HEK293 (cell line): ENCODE data around the gene USP36.
A peak's percentile ranks its signal among the peaks of the same experiment; 100 is the strongest.

Source experiments
- CTCF ChIA-PET: fragments of 350-600 bp; formaldehyde crosslinking; extraction: SDS; loops from one replicate; lab custom pipeline; 2021; ENCODE audit warnings: antibody characterized with exemption; lab: Yijun Ruan, JAX
- POLR2A ChIA-PET: fragments of 300-600 bp; formaldehyde crosslinking; extraction: SDS; loops from one replicate; lab custom pipeline; 2020; ENCODE audit warnings: antibody characterized with exemption, inconsistent platforms; lab: Yijun Ruan, JAX
- H3K27ac ChIP-seq: fragments of 200-500 bp; sonication (Bioruptor generic); 2 replicates; pipeline ENCODE4 v1.5.1; 2014; ENCODE audit warnings: low read depth, low read length, control low read depth, inconsistent platforms; ENCODE audit errors: extremely low read depth
- H3K36me3 ChIP-seq, 2 experiments: fragments of 200-500 bp in 1 of 2; sonication (Bioruptor generic) in 1 of 2; 1 replicate in 1 of 2; 2 replicates in 1 of 2; pipeline ENCODE4 v1.5.1; 2014 to 2017; ENCODE audit warnings: inconsistent platforms in 2 of 2, low read length in 2 of 2; ENCODE audit not compliant: control insufficient read depth in 2 of 2, insufficient read depth in 1 of 2
- H3K4me1 ChIP-seq: fragments of 200-500 bp; sonication (Bioruptor generic); 2 replicates; pipeline ENCODE4 v1.5.1; 2014; ENCODE audit warnings: mild to moderate bottlenecking, low read length, inconsistent platforms; ENCODE audit not compliant: control insufficient read depth, insufficient read depth
- H3K4me3 ChIP-seq: 2 replicates; pipeline ENCODE4 v1.5.1; 2011; ENCODE audit warnings: low read depth, mild to moderate bottlenecking, control low read depth, low read length, moderate library complexity
- H3K9me3 ChIP-seq: fragments of 200-500 bp; sonication (Bioruptor generic); 2 replicates; pipeline ENCODE4 v1.5.1; 2014; ENCODE audit warnings: low read depth, low read length, inconsistent platforms; ENCODE audit not compliant: control insufficient read depth, insufficient read depth
- BCL11B ChIP-seq: fragments of 450-650 bp; formaldehyde crosslinking; IDR thresholded peaks from 2 replicates; pipeline ENCODE4 v1.5.1; 2016; ENCODE audit warnings: low read depth, missing biosample characterization, missing genetic modification characterization
- EGR2 ChIP-seq: fragments of 450-650 bp; formaldehyde crosslinking; IDR thresholded peaks from 2 replicates; pipeline ENCODE4 v1.5.1; 2016; ENCODE audit warnings: low read depth, missing biosample characterization, missing genetic modification characterization
- FEZF1 ChIP-seq: fragments of 450-650 bp; formaldehyde crosslinking; IDR thresholded peaks from 2 replicates; pipeline ENCODE4 v1.5.1; 2016; ENCODE audit warnings: missing biosample characterization, missing genetic modification characterization
- GFI1B ChIP-seq: fragments of 450-650 bp; formaldehyde crosslinking; IDR thresholded peaks from 2 replicates; pipeline ENCODE4 v1.5.1; 2016; ENCODE audit warnings: missing biosample characterization, missing genetic modification characterization
- GLI2 ChIP-seq: fragments of 450-650 bp; formaldehyde crosslinking; IDR thresholded peaks from 2 replicates; pipeline ENCODE4; 2017; ENCODE audit warnings: missing biosample characterization, missing genetic modification characterization, low read depth, borderline replicate concordance
- HOXA7 ChIP-seq: sonication (generic); formaldehyde crosslinking; IDR thresholded peaks from 2 replicates; pipeline ENCODE4 v1.8.1; 2022; ENCODE audit warnings: missing genetic modification reagents, borderline replicate concordance
- PRDM1 ChIP-seq: fragments of 450-650 bp; formaldehyde crosslinking; IDR thresholded peaks from 2 replicates; pipeline ENCODE4; 2016; ENCODE audit warnings: missing biosample characterization, missing genetic modification characterization
- SCRT1 ChIP-seq: fragments of 450-650 bp; formaldehyde crosslinking; IDR thresholded peaks from 2 replicates; pipeline ENCODE4 v1.5.1; 2016; ENCODE audit warnings: missing biosample characterization, missing genetic modification characterization, borderline replicate concordance
- SCRT2 ChIP-seq: fragments of 450-650 bp; formaldehyde crosslinking; IDR thresholded peaks from 2 replicates; pipeline ENCODE4 v1.5.1; 2016; ENCODE audit warnings: missing biosample characterization, missing genetic modification characterization
- TCF7L2 ChIP-seq: IDR thresholded peaks from 2 replicates; pipeline ENCODE4 v1.6.1; 2011; ENCODE audit warnings: low read depth, mild to moderate bottlenecking, inconsistent platforms, low read length, moderate library complexity, borderline replicate concordance
- YY1 ChIP-seq: fragments of 450-650 bp; formaldehyde crosslinking; IDR thresholded peaks from 2 replicates; pipeline ENCODE4 v1.5.1; 2018; ENCODE audit warnings: missing biosample characterization, missing genetic modification characterization
- YY2 ChIP-seq: fragments of 450-650 bp; formaldehyde crosslinking; IDR thresholded peaks from 2 replicates; pipeline ENCODE4 v1.5.1; 2016; ENCODE audit warnings: missing biosample characterization, missing genetic modification characterization
- ZBTB17 ChIP-seq: fragments of 450-650 bp; formaldehyde crosslinking; IDR thresholded peaks from 2 replicates; pipeline ENCODE4 v1.5.1; 2016; ENCODE audit warnings: missing biosample characterization, missing genetic modification characterization
- ZBTB21 ChIP-seq: fragments of 450-650 bp; formaldehyde crosslinking; IDR thresholded peaks from 2 replicates; pipeline ENCODE4 v1.5.1; 2017; ENCODE audit warnings: missing biosample characterization, missing genetic modification characterization
- ZFP3 ChIP-seq: fragments of 450-650 bp; formaldehyde crosslinking; IDR thresholded peaks from 2 replicates; pipeline ENCODE4 v1.5.1; 2016; ENCODE audit warnings: low read depth, missing biosample characterization, missing genetic modification characterization
- ZNF175 ChIP-seq: fragments of 450-650 bp; formaldehyde crosslinking; IDR thresholded peaks from 2 replicates; pipeline ENCODE4 v1.5.1; 2016; ENCODE audit warnings: missing biosample characterization, missing genetic modification characterization
- ZNF184 ChIP-seq: fragments of 450-650 bp; IDR thresholded peaks from 2 replicates; pipeline ENCODE4 v1.5.1; 2018; ENCODE audit warnings: missing biosample characterization, mild to moderate bottlenecking, missing genetic modification characterization
- ZNF2 ChIP-seq: fragments of 450-650 bp; formaldehyde crosslinking; IDR thresholded peaks from 2 replicates; pipeline ENCODE4 v1.5.1; 2016; ENCODE audit warnings: missing biosample characterization, missing genetic modification characterization
- ZNF211 ChIP-seq: fragments of 450-650 bp; formaldehyde crosslinking; IDR thresholded peaks from 2 replicates; pipeline ENCODE4 v1.5.1; 2016; ENCODE audit warnings: low read depth, missing biosample characterization, missing genetic modification characterization
- ZNF266 ChIP-seq: fragments of 450-650 bp; formaldehyde crosslinking; IDR thresholded peaks from 2 replicates; pipeline ENCODE4 v1.5.1; 2016; ENCODE audit warnings: missing biosample characterization, missing genetic modification characterization, low read depth
- ZNF335 ChIP-seq: fragments of 450-650 bp; formaldehyde crosslinking; conservative IDR thresholded peaks from 2 replicates; pipeline ENCODE4 v1.5.1; 2016; ENCODE audit warnings: missing biosample characterization, missing genetic modification characterization
- ZNF404 ChIP-seq: fragments of 450-650 bp; formaldehyde crosslinking; IDR thresholded peaks from 2 replicates; pipeline ENCODE4 v1.5.1; 2017; ENCODE audit warnings: missing biosample characterization, missing genetic modification characterization
- ZNF548 ChIP-seq: fragments of 450-650 bp; formaldehyde crosslinking; IDR thresholded peaks from 2 replicates; pipeline ENCODE4 v1.5.1; 2016; ENCODE audit warnings: missing biosample characterization, missing genetic modification characterization
- ZNF654 ChIP-seq: fragments of 450-650 bp; formaldehyde crosslinking; IDR thresholded peaks from 2 replicates; pipeline ENCODE4 v1.5.1; 2016; ENCODE audit warnings: low read depth, missing biosample characterization, missing genetic modification characterization
- ZNF660 ChIP-seq: fragments of 450-650 bp; IDR thresholded peaks from 2 replicates; pipeline ENCODE4 v1.5.1; 2018; ENCODE audit warnings: missing biosample characterization, mild to moderate bottlenecking, missing genetic modification characterization
- ZNF791 ChIP-seq: fragments of 450-650 bp; formaldehyde crosslinking; IDR thresholded peaks from 2 replicates; pipeline ENCODE4 v1.5.1; 2016; ENCODE audit warnings: missing biosample characterization, missing genetic modification characterization
- TF ChIP-seq, protein P1 (sequence below): fragments of 450-650 bp; formaldehyde crosslinking; IDR thresholded peaks from 2 replicates; pipeline ENCODE4 v1.5.1; 2016; ENCODE audit warnings: missing biosample characterization, missing genetic modification characterization
- TF ChIP-seq, protein P2 (sequence below): fragments of 450-650 bp; formaldehyde crosslinking; IDR thresholded peaks from 2 replicates; pipeline ENCODE4 v1.5.1; 2017; ENCODE audit warnings: missing biosample characterization, missing genetic modification characterization

The USP36 gene

DNA sequence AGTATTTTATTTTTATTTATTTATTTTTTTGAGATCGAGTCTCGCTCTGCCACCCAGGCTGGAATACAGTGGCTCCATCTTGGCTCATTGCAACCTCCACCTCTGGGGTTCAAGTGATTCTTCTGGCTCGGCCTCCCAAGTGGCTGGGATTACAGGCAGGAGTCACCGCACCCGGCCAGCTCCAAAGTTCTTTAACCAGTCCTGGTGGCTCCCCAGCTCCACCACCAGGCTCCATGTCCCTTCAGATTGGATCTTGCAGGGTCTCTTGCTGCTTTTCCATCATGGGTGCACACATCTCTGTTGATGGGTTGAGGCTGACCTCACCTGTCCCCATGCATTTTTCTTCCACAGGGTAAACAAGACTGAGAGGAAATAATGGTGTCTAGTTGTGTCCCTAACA is 8.4 kb upstream of the USP36 start (continued):
- no peak for TF ChIP-seq ZNF791
- no peak for TF ChIP-seq FEZF1 (tag by site-specific recombination)
- no peak for TF ChIP-seq ZFP3
- TF ChIP-seq ZNF404 = no peak
- no peak for TF ChIP-seq TCF7L2
- no peak for TF ChIP-seq ZNF660 (tag by site-specific recombination)

DNA sequence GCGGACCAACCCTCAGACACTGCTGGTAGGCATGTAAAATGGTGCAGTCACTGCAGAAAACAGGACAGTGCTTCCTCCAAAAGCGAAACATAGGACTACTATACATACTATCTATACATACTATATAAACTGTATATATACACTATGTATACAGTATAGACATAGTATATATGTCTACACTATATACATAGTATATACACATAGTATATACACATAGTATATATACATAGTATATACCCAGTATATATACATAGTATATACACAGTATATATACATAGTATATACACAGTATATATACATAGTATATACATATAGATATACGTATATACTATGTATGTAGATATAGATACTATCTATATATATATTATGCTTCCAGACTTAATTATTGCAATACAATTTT is 6.4 kb upstream of the USP36 start:
- TF ChIP-seq ZNF335 (tag by site-specific recombination) (no peak), ZNF211 (tag by site-specific recombination) (peak; percentile 97)
- no peaks in the 10 kb centered on the region for H3K4me1 ChIP-seq
- CTCF ChIA-PET = interaction anchor here (0.6 to 2.1 kb wide), 3 partner anchors 18 to 172 kb away, joined by 3 to 7 read pairs (median 5); no protein-coding TSS in a partner anchor
- POLR2A ChIA-PET = no interaction called here
- no peaks in the 10 kb centered on the region for H3K36me3 ChIP-seq
- no peak overlapping the region for H3K4me3 ChIP-seq
- H3K27ac ChIP-seq = no peak overlapping the region
- H3K9me3 ChIP-seq = no peaks in the 10 kb centered on the region

DNA sequence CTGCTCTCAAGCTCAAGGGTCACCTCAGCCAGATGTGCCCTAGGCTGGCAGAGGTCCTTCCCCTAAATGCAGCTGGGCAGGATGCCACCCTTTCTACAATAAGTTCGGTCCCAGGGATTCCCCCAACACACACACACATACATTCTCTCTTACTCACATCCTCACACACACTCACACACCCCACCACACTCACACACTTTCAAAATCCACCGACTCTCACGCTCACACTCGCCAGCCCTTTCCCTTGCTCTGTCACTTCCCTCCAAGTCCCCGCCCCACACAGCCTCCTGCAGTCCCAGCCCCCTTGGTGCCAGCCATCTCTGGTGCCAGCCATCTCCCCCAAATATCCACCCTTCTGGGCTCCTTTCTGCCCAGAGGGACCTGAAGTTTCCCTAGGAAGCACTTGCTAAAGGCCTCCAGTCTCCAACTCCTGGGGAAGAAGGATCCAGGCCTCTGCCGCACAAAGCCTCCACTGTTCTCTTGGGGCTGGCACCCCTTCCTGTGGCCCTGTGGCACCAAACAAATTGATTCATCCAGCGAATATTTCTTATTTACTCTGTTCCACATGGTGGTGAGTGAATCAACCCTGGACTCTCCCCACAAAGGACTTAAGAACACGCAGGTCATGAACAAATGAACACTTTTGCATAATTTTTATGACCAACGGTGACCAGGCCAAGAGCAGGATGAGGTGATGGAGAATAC is 3.8 kb upstream of the USP36 start:
- ChIA-PET CTCF (interaction anchor here (0.6 to 2.8 kb wide), 2 partner anchors 9 to 35 kb away, joined by 4 to 25 read pairs; no protein-coding TSS in a partner anchor), POLR2A (interaction anchor here (0.6 kb wide), 1 partner anchor 612 kb away, joined by 6 read pairs; no protein-coding TSS in a partner anchor)
- H3K27ac ChIP-seq = 0 out of 2 replicates have a peak overlapping the region, but pooled peaks have one; percentile 9
- H3K4me3 ChIP-seq = no peak overlapping the region
- TF ChIP-seq ZNF175 (tag by site-specific recombination) = no peak
- TF ChIP-seq, protein P1, sequence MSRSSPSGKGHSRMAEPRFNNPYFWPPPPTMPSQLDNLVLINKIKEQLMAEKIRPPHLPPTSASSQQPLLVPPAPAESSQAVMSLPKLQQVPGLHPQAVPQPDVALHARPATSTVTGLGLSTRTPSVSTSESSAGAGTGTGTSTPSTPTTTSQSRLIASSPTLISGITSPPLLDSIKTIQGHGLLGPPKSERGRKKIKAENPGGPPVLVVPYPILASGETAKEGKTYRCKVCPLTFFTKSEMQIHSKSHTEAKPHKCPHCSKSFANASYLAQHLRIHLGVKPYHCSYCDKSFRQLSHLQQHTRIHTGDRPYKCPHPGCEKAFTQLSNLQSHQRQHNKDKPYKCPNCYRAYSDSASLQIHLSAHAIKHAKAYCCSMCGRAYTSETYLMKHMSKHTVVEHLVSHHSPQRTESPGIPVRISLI (tag by site-specific recombination) = no peak
- TF ChIP-seq PRDM1 (tag by site-specific recombination) = 0 out of 2 replicates have a peak, but pooled peaks have one; percentile 44
- TF ChIP-seq GFI1B (tag by site-specific recombination) = no peak
- TF ChIP-seq, protein P2, sequence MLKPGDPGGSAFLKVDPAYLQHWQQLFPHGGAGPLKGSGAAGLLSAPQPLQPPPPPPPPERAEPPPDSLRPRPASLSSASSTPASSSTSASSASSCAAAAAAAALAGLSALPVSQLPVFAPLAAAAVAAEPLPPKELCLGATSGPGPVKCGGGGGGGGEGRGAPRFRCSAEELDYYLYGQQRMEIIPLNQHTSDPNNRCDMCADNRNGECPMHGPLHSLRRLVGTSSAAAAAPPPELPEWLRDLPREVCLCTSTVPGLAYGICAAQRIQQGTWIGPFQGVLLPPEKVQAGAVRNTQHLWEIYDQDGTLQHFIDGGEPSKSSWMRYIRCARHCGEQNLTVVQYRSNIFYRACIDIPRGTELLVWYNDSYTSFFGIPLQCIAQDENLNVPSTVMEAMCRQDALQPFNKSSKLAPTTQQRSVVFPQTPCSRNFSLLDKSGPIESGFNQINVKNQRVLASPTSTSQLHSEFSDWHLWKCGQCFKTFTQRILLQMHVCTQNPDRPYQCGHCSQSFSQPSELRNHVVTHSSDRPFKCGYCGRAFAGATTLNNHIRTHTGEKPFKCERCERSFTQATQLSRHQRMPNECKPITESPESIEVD (tag by site-specific recombination) = no peak
- TF ChIP-seq ZBTB21 (tag by site-specific recombination) = no peak
- no peaks in the 10 kb centered on the region for H3K36me3 ChIP-seq
- H3K9me3 ChIP-seq = no peaks in the 10 kb centered on the region
- peaks cover 3% of the 10 kb centered on the region; the same call in 1 of the 2 replicates for H3K4me1 ChIP-seq

DNA sequence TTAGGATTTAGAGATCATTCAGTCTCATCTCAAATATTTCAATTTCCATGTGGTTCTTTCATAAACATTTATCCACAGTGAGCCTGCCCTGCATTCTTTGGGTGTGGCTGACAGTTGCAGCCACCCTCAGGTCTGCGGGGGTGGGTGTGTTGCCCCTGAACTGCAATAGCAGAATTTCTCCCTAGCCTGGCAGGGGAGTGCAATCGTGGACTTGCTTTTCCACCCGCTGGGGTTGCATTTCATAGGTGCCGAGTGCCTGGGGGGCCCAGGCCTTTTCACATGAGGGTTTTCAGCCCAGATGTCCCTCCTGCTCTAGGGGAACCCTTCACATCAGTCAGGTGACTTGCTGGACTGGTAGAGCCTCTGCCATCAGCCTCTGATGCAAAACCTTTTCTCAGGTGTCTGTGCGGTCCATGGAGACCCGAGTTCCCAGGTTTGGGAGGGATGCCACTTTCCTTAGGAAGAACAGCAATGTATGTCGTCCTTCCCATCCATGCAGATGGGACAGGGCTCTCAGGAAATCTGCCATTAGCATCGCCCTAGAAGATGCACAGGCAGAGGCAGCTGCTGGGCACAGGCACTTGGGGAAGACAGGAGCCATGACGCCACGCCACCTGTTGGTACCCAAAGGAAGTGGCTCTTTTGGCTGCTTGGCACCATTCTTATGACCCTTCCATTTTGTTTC is 2.4 kb upstream of the USP36 start:
- ChIA-PET CTCF (interaction anchor here (0.7 to 2.8 kb wide), 9 partner anchors 10 to 275 kb away, joined by 3 to 25 read pairs (median 4); partner anchors contain the start of gene TIMP2), POLR2A (interaction anchor here (0.5 kb wide), 1 partner anchor 40 kb away, joined by 9 read pairs; no protein-coding TSS in a partner anchor)
- no peak overlapping the region for H3K4me3 ChIP-seq
- peaks cover 8% of the 10 kb centered on the region; the same call in 1 of the 2 replicates for H3K4me1 ChIP-seq
- H3K9me3 ChIP-seq = no peaks in the 10 kb centered on the region
- H3K36me3 ChIP-seq = peaks cover 2 to 4% of the 10 kb centered on the region in 2 experiments; a peak in 2 of 3 replicates
- no peak overlapping the region for H3K27ac ChIP-seq
- no peak for TF ChIP-seq ZNF184 (tag by site-specific recombination)
- TF ChIP-seq GLI2 = no peak
- TF ChIP-seq EGR2 (tag by site-specific recombination) = 0 out of 2 replicates have a peak, but pooled peaks have one; percentile 10
- TF ChIP-seq SCRT2 (tag by site-specific recombination) = peak; percentile 95
- TF ChIP-seq HOXA7 (CRISPR knock-in tag) = no peak
- no peak for TF ChIP-seq YY1 (tag by site-specific recombination)
- TF ChIP-seq BCL11B = no peak
- peak; percentile 64; the same call in 1 of the 2 replicates for TF ChIP-seq YY2 (tag by site-specific recombination)
- TF ChIP-seq ZNF266 (tag by site-specific recombination) = no peak
- no peak for TF ChIP-seq ZNF654 (tag by site-specific recombination)
- 0 out of 2 replicates have a peak, but pooled peaks have one; percentile 31 for TF ChIP-seq ZBTB17 (tag by site-specific recombination)
- TF ChIP-seq ZNF548 (tag by site-specific recombination) = peak; percentile 44; the same call in 1 of the 2 replicates
- peak; percentile 65; the same call in 1 of the 2 replicates for TF ChIP-seq ZNF2 (tag by site-specific recombination)
- TF ChIP-seq ZNF791 = no peak
- peak; percentile 74; the same call in 1 of the 2 replicates for TF ChIP-seq SCRT1
